Activated T-cell treated with anti-CD3 and anti-CD28 coated beads, Interleukin-2, amount 50 U/mL, for 72 hours (primary cell): ENCODE data around the gene JMJD8. TPM values are rescaled to one million over a fixed set of nuclear protein-coding genes. Genes with fewer than 3 reads are reported as not detected.

Source experiments
- ATAC-seq, 2 donors: fragments of 150-1000 bp; cut with Tn5 transposase; replicated peaks in 1 of 2; 2 replicates each; pipeline ENCODE4 v1.10.0; 2021; ENCODE audit warnings: moderate library complexity in 2 of 2, mild to moderate bottlenecking in 1 of 2
- DNase-seq, 2 donors: peaks; one replicate each; pipeline ENCODE4 v3.0.0; 2021 to 2022; ENCODE audit warnings: mixed read lengths in 1 of 2
- H3K27ac Mint-ChIP-seq: one replicate; pipeline ENCODE4 v1.8.0; 2022; ENCODE audit warnings: mild to moderate bottlenecking, moderate library complexity, mixed read lengths
- H3K27me3 Mint-ChIP-seq: one replicate; pipeline ENCODE4 v1.8.0; 2022; ENCODE audit warnings: low read depth, mixed read lengths
- H3K36me3 Mint-ChIP-seq, 2 donors: one replicate each; pipeline ENCODE4 v1.8.0; 2022; ENCODE audit warnings: mixed read lengths in 2 of 2, mild to moderate bottlenecking in 1 of 2; ENCODE audit not compliant: insufficient read depth in 2 of 2
- H3K4me1 Mint-ChIP-seq: one replicate; pipeline ENCODE4 v1.8.0; 2022; ENCODE audit warnings: low read depth, mixed read lengths
- H3K4me3 Mint-ChIP-seq, 2 donors: one replicate each; pipeline ENCODE4 v1.8.0; 2022; ENCODE audit warnings: mild to moderate bottlenecking in 2 of 2, mixed read lengths in 2 of 2, moderate library complexity in 2 of 2
- H3K9me3 Mint-ChIP-seq, 2 donors: one replicate each; pipeline ENCODE4 v1.8.0; 2022; ENCODE audit warnings: mixed read lengths in 2 of 2
- total RNA-seq, 2 donors: library from RNA; stranded (reverse); gene quantifications; one replicate each; pipeline ENCODE4 v1.2.3, GENCODE V29; 2022

The JMJD8 gene
- total RNA-seq, 2 donors from 2014 or later, result 15.7 to 20.7 TPM

- Mint-ChIP-seq H3K27ac (no peak overlapping the region), H3K36me3 (no peaks in the 10 kb centered on the region), H3K4me1 (peaks cover 5% of the 10 kb centered on the region), H3K4me3 (no peak overlapping the region), H3K9me3 (no peaks in the 10 kb centered on the region), H3K27me3 (no peaks in the 10 kb centered on the region)
- DNase-seq, result no peak
- no peak for ATAC-seq
These were observed 25.2 kb downstream of the JMJD8 start for GRCh38 chr16:658679-659571.

- no peaks in the 10 kb centered on the region for H3K27me3 Mint-ChIP-seq
- no peaks in the 10 kb centered on the region for H3K9me3 Mint-ChIP-seq
- no peaks in the 10 kb centered on the region for H3K36me3 Mint-ChIP-seq
- H3K4me1 Mint-ChIP-seq, result peaks cover 5% of the 10 kb centered on the region
- ATAC-seq, result no peak
- H3K27ac Mint-ChIP-seq, result no peak overlapping the region
- no peak overlapping the region for H3K4me3 Mint-ChIP-seq
- no peak for DNase-seq
These were observed 26.6 kb downstream of the JMJD8 start for GRCh38 chr16:657487-657886.

- Mint-ChIP-seq H3K27me3 (no peaks in the 10 kb centered on the region), H3K27ac (no peak overlapping the region), H3K36me3 (no peaks in the 10 kb centered on the region), H3K4me3 (no peak overlapping the region), H3K4me1 (no peaks in the 10 kb centered on the region), H3K9me3 (no peaks in the 10 kb centered on the region)
- ATAC-seq, result no peak
- no peak for DNase-seq
These were observed 30.1 kb downstream of the JMJD8 start for GRCh38 chr16:654034-654433.

- Mint-ChIP-seq H3K9me3 (no peaks in the 10 kb centered on the region), H3K4me1 (peaks cover 6% of the 10 kb centered on the region), H3K27ac (no peak overlapping the region), H3K27me3 (no peaks in the 10 kb centered on the region), H3K4me3 (no peak overlapping the region), H3K36me3 (no peaks in the 10 kb centered on the region)
- DNase-seq (no peak), ATAC-seq (no peak)
These were observed 31.5 kb downstream of the JMJD8 start for GRCh38 chr16:652454-653305.

- no peaks in the 10 kb centered on the region for H3K36me3 Mint-ChIP-seq
- H3K9me3 Mint-ChIP-seq, result no peaks in the 10 kb centered on the region
- H3K4me3 Mint-ChIP-seq, result no peak overlapping the region
- ATAC-seq, result no peak
- no peaks in the 10 kb centered on the region for H3K27me3 Mint-ChIP-seq
- DNase-seq, result no peak
- H3K4me1 Mint-ChIP-seq, result peaks cover 6% of the 10 kb centered on the region
- H3K27ac Mint-ChIP-seq, result no peak overlapping the region
These were observed 32.3 kb downstream of the JMJD8 start for GRCh38 chr16:651844-652243.

GRCh38 chr16:649631-650030 is 34.5 kb downstream of the JMJD8 start:
- Mint-ChIP-seq H3K4me1 (peaks cover 6% of the 10 kb centered on the region), H3K36me3 (no peaks in the 10 kb centered on the region), H3K27me3 (no peaks in the 10 kb centered on the region), H3K9me3 (no peaks in the 10 kb centered on the region), H3K27ac (no peak overlapping the region), H3K4me3 (peak overlapping the region; percentile 78 to 84)
- DNase-seq (peak in 1 of 2 donors; percentile 25), ATAC-seq (peak; percentile 26)

- H3K4me1 Mint-ChIP-seq, result peaks cover 10% of the 10 kb centered on the region
- no peaks in the 10 kb centered on the region for H3K27me3 Mint-ChIP-seq
- H3K9me3 Mint-ChIP-seq, result no peaks in the 10 kb centered on the region
- DNase-seq (peak; percentile 92 to 96), ATAC-seq (peak; percentile 95 to 96)
- H3K4me3 Mint-ChIP-seq, result peak within 1 kb of the TSS; percentile 84 to 88
- no peaks in the 10 kb centered on the region for H3K36me3 Mint-ChIP-seq
- no peak within 1 kb of the TSS for H3K27ac Mint-ChIP-seq
These were observed 35.1 kb downstream of the JMJD8 start, which contains the start of gene WDR90 for GRCh38 chr16:648781-649589. Gene WDR90, plus strand, starts transcription at chr16:649365. Its CDS starts 52 bp downstream, at chr16:649417.

GRCh38 chr16:648071-648780 is 35.9 kb downstream of the JMJD8 start:
- Mint-ChIP-seq H3K9me3 (no peaks in the 10 kb centered on the region), H3K36me3 (no peaks in the 10 kb centered on the region), H3K4me1 (peaks cover 17% of the 10 kb centered on the region), H3K27me3 (no peaks in the 10 kb centered on the region), H3K27ac (no peak overlapping the region), H3K4me3 (peak overlapping the region; percentile 82 to 88)
- DNase-seq, result peak; percentile 55 to 61
- peak in 1 of 2 donors; percentile 24 for ATAC-seq

- Mint-ChIP-seq H3K4me1 (peaks cover 22% of the 10 kb centered on the region), H3K27ac (no peak overlapping the region), H3K36me3 (no peaks in the 10 kb centered on the region), H3K4me3 (no peak overlapping the region), H3K9me3 (no peaks in the 10 kb centered on the region), H3K27me3 (no peaks in the 10 kb centered on the region)
- ATAC-seq (no peak), DNase-seq (no peak)
These were observed 36.8 kb downstream of the JMJD8 start for GRCh38 chr16:647173-647902.

GRCh38 chr16:646679-647172 is 37.4 kb downstream of the JMJD8 start:
- DNase-seq (no peak), ATAC-seq (no peak)
- Mint-ChIP-seq H3K4me1 (peaks cover 22% of the 10 kb centered on the region), H3K4me3 (no peak overlapping the region), H3K27me3 (no peaks in the 10 kb centered on the region), H3K27ac (no peak overlapping the region), H3K9me3 (no peaks in the 10 kb centered on the region), H3K36me3 (no peaks in the 10 kb centered on the region)

- Mint-ChIP-seq H3K4me3 (no peak overlapping the region), H3K9me3 (no peaks in the 10 kb centered on the region), H3K4me1 (peaks cover 22% of the 10 kb centered on the region), H3K36me3 (no peaks in the 10 kb centered on the region), H3K27me3 (no peaks in the 10 kb centered on the region), H3K27ac (no peak overlapping the region)
- DNase-seq, result no peak
- ATAC-seq, result no peak
These were observed 38.1 kb downstream of the JMJD8 start for GRCh38 chr16:645852-646678.
